Dedifferentiated amniotic fluid mesenchymal stem cell (primary cell): Measurements from ENCODE around the gene ADGRA1.
"Not testable (repeated sequence)": the region's sequence is repeated elsewhere in the genome, so short reads cannot be mapped to it uniquely, and the experiment has no call there.

Experiments
- DNase-seq: peaks from one replicate; pipeline ENCODE4 v3.0.0-alpha.2; 2016; ENCODE audit errors: extremely low spot score

The ADGRA1 gene

GRCh38 chr10:133127291-133128125 lies 39.8 kb downstream of the ADGRA1 start:
- no peak for DNase-seq

- no peak for DNase-seq
Measured at GRCh38 chr10:133128126-133129070, 40.7 kb downstream of the ADGRA1 start.

- no peak for DNase-seq
Measured at GRCh38 chr10:133129071-133129858, 41.5 kb downstream of the ADGRA1 start.

GRCh38 chr10:133129859-133130495 lies 42.3 kb downstream of the ADGRA1 start:
- DNase-seq, result no peak

GRCh38 chr10:133130602-133131001 lies 42.9 kb downstream of the ADGRA1 start:
- no peak for DNase-seq

GRCh38 chr10:133131053-133131452 lies 43.3 kb downstream of the ADGRA1 start:
- no peak for DNase-seq

GRCh38 chr10:133131734-133132472 lies 44.2 kb downstream of the ADGRA1 start:
- DNase-seq, result no peak

GRCh38 chr10:133132473-133133291 lies 45.0 kb downstream of the ADGRA1 start:
- DNase-seq, result no peak

GRCh38 chr10:133133471-133134231 lies 45.9 kb downstream of the ADGRA1 start:
- no peak for DNase-seq

GRCh38 chr10:133134411-133135115 lies 46.8 kb downstream of the ADGRA1 start:
- no peak for DNase-seq

GRCh38 chr10:133135116-133135465 lies 47.4 kb downstream of the ADGRA1 start:
- DNase-seq, result no peak

GRCh38 chr10:133137486-133138145 lies 49.9 kb downstream of the ADGRA1 start:
- DNase-seq, result not testable (repeated sequence)

- no peak for DNase-seq
Measured at GRCh38 chr10:133139551-133140065, 51.9 kb downstream of the ADGRA1 start.

GRCh38 chr10:133140417-133141143 lies 52.9 kb downstream of the ADGRA1 start:
- DNase-seq, result no peak

- DNase-seq, result no peak
Measured at GRCh38 chr10:133141144-133141957, 53.6 kb downstream of the ADGRA1 start.

- DNase-seq, result no peak
Measured at GRCh38 chr10:133141958-133142340, 54.2 kb downstream of the ADGRA1 start.
